ENCODE data around the gene MAP2K4. TPM values are rescaled to one million over a fixed set of nuclear protein-coding genes. Genes with fewer than 3 reads are reported as not detected.

Gene MAP2K4
- total RNA-seq, 8 experiments from 2014 or later = 17.6 to 90.3 (median 33.2) TPM

Other genes with a start within 250 kb of the MAP2K4 start
- 10 to 100 TPM in 6 of 8 experiments, 1 to 10 TPM in 2; 7.6 to 18.2 (median 12.3) TPM for gene ZNF18, start 23.4 kb upstream of the MAP2K4 start, total RNA-seq